Fibroblast of villous mesenchyme (primary cell): ENCODE measurements around the gene SRP68. TPM values are rescaled to one million over a fixed set of nuclear protein-coding genes. Genes with fewer than 3 reads are reported as not detected.

Source experiments
- DNase-seq: peaks from one replicate; pipeline ENCODE4 v3.0.0-alpha.2; 2010; ENCODE audit warnings: low read depth
- H3K4me3 ChIP-seq: 2 replicates; pipeline ENCODE4 v1.5.1; 2011; ENCODE audit warnings: low read depth, mild to moderate bottlenecking, low read length
- total RNA-seq: library from RNA; depleted of rRNA; stranded (reverse); fragments of >200 nt; gene quantifications from 2 replicates; pipeline ENCODE4 v1.2.3, GENCODE V29; 2012
- TF ChIP-seq, protein P1 (sequence below): IDR thresholded peaks from 2 replicates; pipeline ENCODE4 v1.5.1; 2012; ENCODE audit warnings: low read depth, mild to moderate bottlenecking, low read length; ENCODE audit not compliant: insufficient read depth

The SRP68 gene
- total RNA-seq, 1 donor: 42.3 TPM

DNA sequence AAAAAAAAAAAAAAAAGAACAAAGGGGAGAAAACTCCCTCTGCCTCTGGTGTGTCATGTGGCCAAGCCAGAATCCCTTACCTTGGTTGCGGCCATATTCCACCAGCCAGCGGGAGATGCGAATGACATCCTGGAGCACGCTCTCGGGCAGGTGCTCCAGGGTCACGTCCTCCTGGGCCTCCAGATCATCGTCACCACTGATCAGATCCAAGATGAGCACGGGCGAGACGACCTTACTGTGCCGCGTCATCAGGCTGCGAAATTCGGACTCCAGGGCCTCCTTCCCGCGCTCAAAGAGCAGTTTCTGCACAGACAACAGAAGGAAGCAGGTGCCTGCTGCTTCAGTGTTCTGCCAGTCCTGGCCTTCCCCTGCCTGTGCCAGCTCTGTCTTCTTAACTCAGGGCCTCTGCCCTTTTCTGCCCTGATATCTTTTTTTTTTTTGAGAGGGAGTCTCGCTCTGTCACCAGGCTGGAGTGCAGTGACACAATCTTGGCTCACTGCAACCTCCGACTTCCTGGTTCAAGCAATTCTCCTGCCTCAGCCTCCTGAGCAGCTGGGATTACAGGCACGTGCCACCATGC is 25.5 kb upstream of the SRP68 start:
- H3K4me3 ChIP-seq: no peak overlapping the region
- no peak for DNase-seq
- TF ChIP-seq, protein P1, sequence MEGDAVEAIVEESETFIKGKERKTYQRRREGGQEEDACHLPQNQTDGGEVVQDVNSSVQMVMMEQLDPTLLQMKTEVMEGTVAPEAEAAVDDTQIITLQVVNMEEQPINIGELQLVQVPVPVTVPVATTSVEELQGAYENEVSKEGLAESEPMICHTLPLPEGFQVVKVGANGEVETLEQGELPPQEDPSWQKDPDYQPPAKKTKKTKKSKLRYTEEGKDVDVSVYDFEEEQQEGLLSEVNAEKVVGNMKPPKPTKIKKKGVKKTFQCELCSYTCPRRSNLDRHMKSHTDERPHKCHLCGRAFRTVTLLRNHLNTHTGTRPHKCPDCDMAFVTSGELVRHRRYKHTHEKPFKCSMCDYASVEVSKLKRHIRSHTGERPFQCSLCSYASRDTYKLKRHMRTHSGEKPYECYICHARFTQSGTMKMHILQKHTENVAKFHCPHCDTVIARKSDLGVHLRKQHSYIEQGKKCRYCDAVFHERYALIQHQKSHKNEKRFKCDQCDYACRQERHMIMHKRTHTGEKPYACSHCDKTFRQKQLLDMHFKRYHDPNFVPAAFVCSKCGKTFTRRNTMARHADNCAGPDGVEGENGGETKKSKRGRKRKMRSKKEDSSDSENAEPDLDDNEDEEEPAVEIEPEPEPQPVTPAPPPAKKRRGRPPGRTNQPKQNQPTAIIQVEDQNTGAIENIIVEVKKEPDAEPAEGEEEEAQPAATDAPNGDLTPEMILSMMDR: no peak

DNA sequence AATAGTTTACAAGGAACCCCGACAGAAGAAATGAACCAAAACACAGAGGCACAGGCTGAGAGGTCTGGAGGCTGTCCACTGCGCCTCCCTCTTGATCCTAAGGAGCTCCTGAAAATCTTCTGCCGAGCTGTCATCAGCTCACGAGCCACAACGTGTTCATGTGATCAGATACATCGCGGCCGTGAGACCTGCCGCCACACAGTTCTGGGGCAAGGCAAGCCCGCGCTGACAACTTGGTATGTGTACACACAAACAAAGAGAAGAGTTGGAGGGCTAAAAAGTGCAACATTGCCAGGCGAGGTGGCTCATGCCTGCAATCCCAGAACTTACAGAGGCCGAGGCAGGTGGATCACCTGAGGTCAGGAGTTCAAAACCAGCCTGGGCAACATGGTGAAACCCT is 23.6 kb upstream of the SRP68 start:
- no peak for DNase-seq
- TF ChIP-seq, protein P1: no peak

DNA sequence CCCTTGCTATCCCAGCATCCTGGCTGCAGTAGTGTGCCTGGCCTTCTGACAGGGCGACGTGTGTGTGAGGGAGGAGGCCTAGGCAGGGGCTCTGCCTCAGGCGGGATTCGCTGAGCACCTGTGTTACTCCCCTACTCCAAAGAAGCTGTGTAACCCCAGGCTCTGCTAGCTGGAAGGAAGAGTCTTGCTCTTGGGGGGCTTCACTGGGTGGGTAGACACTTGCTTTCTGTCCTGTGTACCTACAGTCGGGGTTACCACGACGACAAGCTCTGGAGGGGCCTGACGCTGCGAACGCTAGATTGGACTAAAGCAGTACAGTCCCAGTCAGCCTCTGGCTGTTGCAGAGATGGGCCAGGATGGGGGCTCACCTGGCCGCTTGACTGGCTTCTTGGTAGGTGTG is 21.7 kb upstream of the SRP68 start:
- no peak for DNase-seq
- TF ChIP-seq, protein P1: no peak
- no peak overlapping the region for H3K4me3 ChIP-seq

More for the DNA sequence above, 23.6 kb upstream of the SRP68 start:
- no peak overlapping the region for H3K4me3 ChIP-seq

DNA sequence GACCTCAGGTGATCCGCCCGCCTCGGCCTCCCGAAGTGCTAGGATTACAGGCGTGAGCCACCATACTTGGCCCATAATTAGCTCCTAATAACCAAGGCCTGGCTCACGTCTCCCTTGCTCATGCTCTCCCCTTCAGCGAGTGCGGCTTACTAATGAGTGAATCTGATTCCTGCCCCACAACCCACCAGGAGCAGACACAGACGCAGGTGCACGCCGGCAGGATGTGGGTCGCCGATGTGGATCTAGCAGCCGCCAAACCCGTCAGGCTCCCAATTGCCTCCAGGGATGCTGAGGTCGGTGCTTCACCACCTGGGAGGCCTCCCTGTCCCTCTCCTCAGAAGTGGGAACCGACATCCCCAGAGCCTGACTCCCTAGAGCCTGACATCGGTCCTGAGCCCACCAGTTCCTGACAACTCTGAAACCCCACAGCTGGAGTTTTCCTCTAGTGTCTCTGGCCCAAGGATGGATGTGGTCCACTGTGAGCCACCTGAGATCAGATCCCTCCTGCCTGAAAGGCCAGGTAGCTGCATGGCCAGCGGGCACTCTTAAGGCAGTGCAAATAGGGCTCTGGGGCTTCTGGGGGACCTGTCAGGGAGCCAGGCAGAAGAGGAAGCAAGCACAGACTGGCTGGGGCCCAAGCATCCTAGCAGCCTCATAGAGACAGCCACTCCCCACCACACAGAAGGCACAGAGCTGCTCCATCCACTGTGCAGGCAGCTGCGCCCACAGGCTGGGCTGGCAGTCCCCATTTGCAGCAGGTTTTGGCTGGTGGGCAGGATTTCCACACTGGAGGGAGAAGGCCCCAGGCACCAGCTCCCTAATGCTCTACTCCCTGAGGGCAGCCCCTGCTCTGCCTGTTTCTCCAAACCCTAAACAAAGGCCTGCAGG is 20.5 kb upstream of the SRP68 start:
- DNase-seq: no peak
- no peak overlapping the region for H3K4me3 ChIP-seq
- TF ChIP-seq, protein P1: no peak

DNA sequence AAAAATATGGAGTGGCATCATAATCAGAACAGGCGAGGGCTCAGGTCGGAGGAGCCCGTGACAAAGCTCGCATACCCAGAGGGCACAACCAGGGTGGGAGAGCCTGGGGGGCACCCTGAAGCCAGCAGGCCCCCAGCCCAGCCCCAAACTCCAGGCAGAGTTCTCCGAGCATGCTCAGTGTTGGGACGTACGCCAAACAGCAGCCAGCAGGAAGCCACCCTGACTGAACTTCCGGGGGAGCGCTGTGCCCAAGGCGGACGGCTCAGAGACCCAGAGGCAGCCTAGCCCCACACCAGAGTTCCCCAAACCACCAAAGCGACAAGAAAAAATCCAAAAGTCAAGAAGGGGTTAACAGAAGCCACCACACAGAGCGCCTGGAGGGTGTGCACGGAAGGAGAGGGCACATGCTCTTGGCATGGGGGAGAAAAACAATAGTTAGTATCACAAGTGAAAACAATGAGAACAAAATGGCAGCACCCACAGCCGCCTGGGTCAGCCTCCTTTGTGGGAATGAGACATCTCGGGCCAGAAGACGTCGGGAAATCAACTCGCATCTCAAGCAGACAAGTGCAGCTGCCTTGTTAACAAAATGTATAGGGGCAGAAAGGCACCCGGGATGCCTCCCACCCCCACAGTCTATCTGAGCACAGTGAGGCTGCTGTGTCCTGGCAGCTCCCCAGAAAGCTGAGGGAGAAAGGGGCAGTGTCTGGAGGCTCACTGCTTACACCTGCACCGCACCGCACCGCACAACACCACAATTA is 19.4 kb upstream of the SRP68 start:
- no peak overlapping the region for H3K4me3 ChIP-seq
- DNase-seq: no peak
- TF ChIP-seq, protein P1: no peak

DNA sequence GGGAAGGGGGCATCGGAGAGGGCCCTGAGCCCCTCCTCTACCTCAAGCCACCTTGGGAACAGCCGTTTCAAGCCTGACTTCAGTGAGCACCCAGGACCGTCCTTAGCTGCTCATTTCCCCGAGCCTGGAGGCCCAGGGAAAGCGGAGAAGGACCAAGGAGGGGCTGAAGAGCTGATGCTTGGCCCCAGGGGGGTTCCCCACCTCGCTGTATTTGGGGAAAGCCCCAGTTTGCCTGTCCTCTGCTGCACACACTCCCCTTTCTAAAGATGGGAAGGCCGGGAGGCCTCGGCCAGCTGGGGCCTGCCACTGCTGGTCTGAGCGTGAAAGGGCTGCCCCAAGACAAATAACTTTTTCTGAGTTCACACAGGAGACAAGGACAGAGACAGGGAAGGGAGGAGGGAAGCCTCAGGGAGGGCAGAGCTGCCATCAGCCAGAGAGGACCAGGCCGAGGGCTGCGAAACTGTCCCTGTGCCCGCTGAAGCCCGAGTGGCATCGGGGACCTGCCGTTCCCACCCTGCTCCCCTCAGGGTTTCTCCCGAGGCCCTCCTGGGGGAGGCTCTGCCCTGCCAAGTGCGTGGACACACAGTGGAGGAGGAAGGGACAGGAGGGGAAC is 18.3 kb upstream of the SRP68 start:
- TF ChIP-seq, protein P1: no peak
- H3K4me3 ChIP-seq: no peak overlapping the region
- no peak for DNase-seq
